DOHH2 (cell line): ENCODE data around the gene ACER1.

ENCODE experiments used
- H3F3A ChIP-seq: fragments of 200-600 bp; sonication (generic), shearing (Covaris generic); 2 replicates; pipeline ENCODE4 v1.6.0; 2016; ENCODE audit warnings: antibody characterized with exemption, mild to moderate bottlenecking; ENCODE audit not compliant: control insufficient read depth, insufficient read depth
- H3K27ac ChIP-seq: fragments of 200-600 bp; sonication (generic); 2 replicates; pipeline ENCODE4 v1.5.1; 2014; ENCODE audit warnings: low read depth, mild to moderate bottlenecking, low read length, moderate library complexity
- H3K27me3 ChIP-seq: fragments of 200-600 bp; sonication (generic); 2 replicates; pipeline ENCODE4 v1.6.1; 2014; ENCODE audit warnings: mild to moderate bottlenecking, low read length, mixed read lengths; ENCODE audit not compliant: control insufficient read depth
- H3K36me3 ChIP-seq: fragments of 200-600 bp; sonication (generic); 2 replicates; pipeline ENCODE4 v1.6.1; 2014; ENCODE audit warnings: mild to moderate bottlenecking, low read length, moderate library complexity, mixed read lengths; ENCODE audit not compliant: control insufficient read depth
- H3K4me1 ChIP-seq: fragments of 200-600 bp; sonication (generic); 2 replicates; pipeline ENCODE4 v1.6.1; 2014; ENCODE audit warnings: mild to moderate bottlenecking, low read length, mixed read lengths; ENCODE audit not compliant: control insufficient read depth
- H3K4me2 ChIP-seq: fragments of 200-600 bp; sonication (generic); 2 replicates; pipeline ENCODE4 v1.6.0; 2014; ENCODE audit warnings: mild to moderate bottlenecking, low read length, moderate library complexity
- H3K4me3 ChIP-seq: fragments of 200-600 bp; sonication (generic); 2 replicates; pipeline ENCODE4 v1.5.1; 2014; ENCODE audit warnings: mild to moderate bottlenecking, low read length, mixed read lengths
- H3K79me2 ChIP-seq: fragments of 200-600 bp; sonication (generic); 2 replicates; pipeline ENCODE4 v1.6.1; 2014; ENCODE audit warnings: mild to moderate bottlenecking, low read length, mixed read lengths; ENCODE audit not compliant: control insufficient read depth
- H3K9me2 ChIP-seq: fragments of 200-600 bp; sonication (generic); replicated peaks from 2 replicates; pipeline ENCODE4 v1.6.1; 2014; ENCODE audit warnings: mild to moderate bottlenecking, low read length, mixed read lengths; ENCODE audit not compliant: control insufficient read depth
- H3K9me3 ChIP-seq: fragments of 200-600 bp; sonication (generic); 2 replicates; pipeline ENCODE4 v1.6.1; 2014; ENCODE audit warnings: antibody characterized with exemption, low read length, mixed read lengths; ENCODE audit not compliant: control insufficient read depth, insufficient read depth
- H4K20me1 ChIP-seq: fragments of 200-600 bp; sonication (generic); 2 replicates; pipeline ENCODE4 v1.6.0; 2014; ENCODE audit warnings: low read depth, mild to moderate bottlenecking, antibody characterized with exemption, low read length, moderate library complexity; ENCODE audit not compliant: control insufficient read depth, insufficient read depth
- EZH2phosphoT487 ChIP-seq: fragments of 200-600 bp; sonication (generic); IDR thresholded peaks from 2 replicates; pipeline ENCODE4 v1.6.1; 2017; ENCODE audit warnings: borderline replicate concordance, mild to moderate bottlenecking, antibody characterized with exemption, low read length, moderate library complexity, mixed read lengths
- TF ChIP-seq, protein P1 (sequence below): fragments of 200-600 bp; sonication (generic); IDR thresholded peaks from one replicate; pipeline ENCODE4 v1.5.1; 2014; ENCODE audit warnings: antibody characterized with exemption, mild to moderate bottlenecking, low read depth, low read length; ENCODE audit not compliant: poor library complexity, severe bottlenecking

Gene ACER1

DNA sequence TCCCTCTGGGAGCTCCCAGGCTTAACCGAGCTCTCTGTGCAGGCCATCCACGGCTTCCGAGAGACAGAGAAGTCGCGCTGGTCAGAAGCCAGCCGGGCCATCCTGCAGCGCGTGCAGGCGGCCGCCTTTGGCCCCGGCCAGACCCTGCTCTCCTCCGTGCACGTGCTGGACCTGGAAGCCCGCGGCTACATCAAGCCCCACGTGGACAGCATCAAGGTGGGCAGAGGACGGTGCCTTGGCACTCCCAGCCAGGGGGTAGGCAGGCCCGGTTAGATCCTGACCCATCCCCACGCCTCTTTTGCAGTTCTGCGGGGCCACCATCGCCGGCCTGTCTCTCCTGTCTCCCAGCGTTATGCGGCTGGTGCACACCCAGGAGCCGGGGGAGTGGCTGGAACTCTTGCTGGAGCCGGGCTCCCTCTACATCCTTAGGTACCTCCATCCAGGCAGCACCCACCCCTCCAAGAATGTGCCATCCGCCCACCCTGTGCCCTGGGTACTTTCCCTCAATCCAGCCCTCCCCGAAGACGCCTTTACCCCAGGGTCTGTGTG lies 40.8 kb upstream of the ACER1 start:
- Histone ChIP-seq H3K4me2 (peak overlapping the region; percentile 65), H3K36me3 (peaks cover 2% of the 10 kb centered on the region), H3K79me2 (no peaks in the 10 kb centered on the region), H3K4me1 (peaks cover 13% of the 10 kb centered on the region), H3K27ac (no peak overlapping the region), H3K27me3 (no peaks in the 10 kb centered on the region), H3K4me3 (peak overlapping the region; percentile 78), H3K9me2 (no peaks in the 10 kb centered on the region), H4K20me1 (no peaks in the 10 kb centered on the region), H3K9me3 (no peaks in the 10 kb centered on the region), H3F3A (0 out of 2 replicates have a peak, but pooled peaks cover 5% of the 10 kb centered on the region)
- TF ChIP-seq EZH2phosphoT487, result no peak
- TF ChIP-seq, protein P1, sequence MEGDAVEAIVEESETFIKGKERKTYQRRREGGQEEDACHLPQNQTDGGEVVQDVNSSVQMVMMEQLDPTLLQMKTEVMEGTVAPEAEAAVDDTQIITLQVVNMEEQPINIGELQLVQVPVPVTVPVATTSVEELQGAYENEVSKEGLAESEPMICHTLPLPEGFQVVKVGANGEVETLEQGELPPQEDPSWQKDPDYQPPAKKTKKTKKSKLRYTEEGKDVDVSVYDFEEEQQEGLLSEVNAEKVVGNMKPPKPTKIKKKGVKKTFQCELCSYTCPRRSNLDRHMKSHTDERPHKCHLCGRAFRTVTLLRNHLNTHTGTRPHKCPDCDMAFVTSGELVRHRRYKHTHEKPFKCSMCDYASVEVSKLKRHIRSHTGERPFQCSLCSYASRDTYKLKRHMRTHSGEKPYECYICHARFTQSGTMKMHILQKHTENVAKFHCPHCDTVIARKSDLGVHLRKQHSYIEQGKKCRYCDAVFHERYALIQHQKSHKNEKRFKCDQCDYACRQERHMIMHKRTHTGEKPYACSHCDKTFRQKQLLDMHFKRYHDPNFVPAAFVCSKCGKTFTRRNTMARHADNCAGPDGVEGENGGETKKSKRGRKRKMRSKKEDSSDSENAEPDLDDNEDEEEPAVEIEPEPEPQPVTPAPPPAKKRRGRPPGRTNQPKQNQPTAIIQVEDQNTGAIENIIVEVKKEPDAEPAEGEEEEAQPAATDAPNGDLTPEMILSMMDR, result no peak

DNA sequence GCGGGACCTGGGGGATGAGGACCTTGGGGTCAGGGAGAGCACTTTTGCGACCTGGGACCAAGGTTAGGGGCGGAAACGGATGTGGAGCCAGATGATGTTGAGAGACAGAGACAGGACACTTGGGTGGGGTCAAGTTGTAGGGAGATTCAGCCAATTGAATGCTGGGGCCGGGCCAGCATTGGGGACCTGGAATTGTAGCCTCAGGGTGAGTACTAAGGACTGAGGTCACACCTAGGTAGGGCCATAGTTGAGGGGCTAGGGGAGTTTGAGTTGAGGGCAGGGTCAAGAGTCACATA lies 40.3 kb upstream of the ACER1 start:
- Histone ChIP-seq H3K4me3 (peak overlapping the region; percentile 78), H3K36me3 (peaks cover 7% of the 10 kb centered on the region), H3K4me1 (peaks cover 13% of the 10 kb centered on the region), H3K9me3 (no peaks in the 10 kb centered on the region), H3K27ac (peak overlapping the region; percentile 29; the same call in 1 of the 2 replicates), H3K27me3 (no peaks in the 10 kb centered on the region), H3K79me2 (no peaks in the 10 kb centered on the region), H4K20me1 (no peaks in the 10 kb centered on the region), H3F3A (0 out of 2 replicates have a peak, but pooled peaks cover 5% of the 10 kb centered on the region), H3K4me2 (peak overlapping the region; percentile 65), H3K9me2 (no peaks in the 10 kb centered on the region)
- TF ChIP-seq EZH2phosphoT487, result no peak
- TF ChIP-seq, protein P1, result no peak

DNA sequence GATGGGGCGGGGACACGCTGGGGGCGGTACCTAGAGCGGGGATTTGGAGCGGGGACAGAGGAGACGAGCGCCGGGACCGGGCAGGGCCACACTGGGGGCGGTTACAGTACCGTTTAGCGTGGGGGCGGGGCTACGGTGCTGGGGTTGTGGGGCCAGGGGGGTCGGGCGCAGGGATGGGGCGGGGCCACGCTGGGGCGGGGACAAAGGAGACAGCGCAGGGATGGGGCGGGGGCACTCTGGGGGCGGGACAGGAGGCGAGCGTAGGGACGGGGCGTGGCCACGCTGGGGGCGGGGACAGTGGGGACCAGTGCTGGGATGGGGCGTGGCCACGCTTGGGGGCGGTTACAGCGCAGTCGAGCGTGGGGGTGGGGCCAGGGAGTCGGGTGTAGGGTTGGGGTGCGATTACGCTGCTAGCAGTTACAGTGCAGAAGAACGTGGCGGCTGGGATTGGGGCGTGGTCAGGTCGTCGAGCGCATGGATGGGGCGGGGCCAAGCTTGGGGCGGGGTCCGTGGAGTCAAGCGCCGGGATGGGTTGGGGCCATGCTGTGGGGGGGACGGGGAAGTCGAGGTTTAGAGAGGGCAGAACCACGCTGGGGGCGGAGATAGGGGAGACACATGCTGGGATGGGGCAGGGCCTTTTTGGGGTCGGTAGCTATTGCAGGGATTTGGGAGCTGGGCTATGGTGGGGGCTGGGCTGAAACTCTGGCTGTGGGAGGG lies 39.8 kb upstream of the ACER1 start:
- Histone ChIP-seq H3K27me3 (no peaks in the 10 kb centered on the region), H3K79me2 (no peaks in the 10 kb centered on the region), H3K27ac (peak overlapping the region; percentile 83), H3K4me2 (peak overlapping the region; percentile 67), H3K4me1 (peaks cover 13% of the 10 kb centered on the region), H3K4me3 (peak overlapping the region; percentile 98), H3F3A (0 out of 2 replicates have a peak, but pooled peaks cover 5% of the 10 kb centered on the region), H3K36me3 (peaks cover 11% of the 10 kb centered on the region), H3K9me2 (no peaks in the 10 kb centered on the region), H4K20me1 (no peaks in the 10 kb centered on the region), H3K9me3 (no peaks in the 10 kb centered on the region)
- TF ChIP-seq EZH2phosphoT487, result no peak
- TF ChIP-seq, protein P1, result no peak
